HCT116 (cell line): Measurements from ENCODE around the gene CFAP99. TPM values are rescaled to one million over a fixed set of nuclear protein-coding genes. Genes with fewer than 3 reads are reported as not detected.

ENCODE experiments used
- ATAC-seq: fragments of 200-7000 bp; cut with Tn5 transposase; 2 replicates; pipeline ENCODE4 v1.9.1; 2020; ENCODE audit warnings: mild to moderate bottlenecking, moderate library complexity
- BruUV-seq: library from RNA; stranded (reverse); fragments of 400-500 nt; replicated peaks from 2 replicates; lab custom pipeline; 2021; lab: Mats Ljungman, UMichigan
- CTCF ChIA-PET: fragments of 300-600 bp; sonication (Branson Sonifier 250); formaldehyde crosslinking; loops from one replicate; lab custom pipeline; 2021; ENCODE audit warnings: antibody characterized with exemption; lab: Charles Lee
- POLR2A ChIA-PET: fragments of 300-600, 350-600 bp; sonication (Branson Sonifier 250); formaldehyde crosslinking; loops from one replicate; lab custom pipeline; 2021; ENCODE audit warnings: antibody characterized with exemption; lab: Charles Lee
- RAD21 ChIA-PET, 2 experiments: fragments of 300-600 bp; sonication (Branson Sonifier 250); formaldehyde crosslinking; loops; one replicate each; lab custom pipeline; 2023; ENCODE audit warnings: low total read pairs in 2 of 2; ENCODE audit not compliant: uncharacterized antibody in 2 of 2, unreplicated experiment in 2 of 2, low non-redundant PET in 1 of 2; lab: Charles Lee
- DNase-seq: peaks from one replicate; pipeline ENCODE4 v3.0.0-alpha.2; 2010; ENCODE audit warnings: low read depth, low spot score
- H2AFZ ChIP-seq: fragments of 200-600 bp; shearing (Covaris generic), sonication (generic); 2 replicates; pipeline ENCODE4 v1.6.1; 2017; ENCODE audit warnings: low read depth, mixed run types, mixed read lengths, antibody characterized with exemption, low read length; ENCODE audit not compliant: poor library complexity, severe bottlenecking
- H3K27ac ChIP-seq: 2 replicates; pipeline ENCODE4 v1.5.1; 2012; ENCODE audit warnings: low read depth, low read length
- H3K27me3 ChIP-seq: fragments of 200-600 bp; sonication (generic); 2 replicates; pipeline ENCODE4 v1.6.1; 2016; ENCODE audit warnings: mixed run types, low read length, mixed read lengths; ENCODE audit not compliant: insufficient read depth
- H3K36me3 ChIP-seq, 2 experiments: fragments of 200-500 bp in 1 of 2; fragments of 200-600 bp in 1 of 2; sonication (Bioruptor generic) in 1 of 2; sonication (generic) in 1 of 2; 2 replicates each; pipeline versions ENCODE4 v1.5.1 to v1.6.1; 2014 to 2016; ENCODE audit warnings: low read length in 2 of 2, inconsistent platforms in 1 of 2, mixed read lengths in 1 of 2, mixed run types in 1 of 2; ENCODE audit not compliant: insufficient read depth in 2 of 2, control insufficient read depth in 1 of 2
- H3K4me1 ChIP-seq, 2 experiments: fragments of 200-600 bp in 1 of 2; sonication (generic) in 1 of 2; 2 replicates each; pipeline versions ENCODE4 v1.5.1 to v1.6.1; 2012 to 2017; ENCODE audit warnings: low read length in 2 of 2, inconsistent platforms in 1 of 2, mild to moderate bottlenecking in 1 of 2, mixed read lengths in 1 of 2, mixed run types in 1 of 2, moderate library complexity in 1 of 2; ENCODE audit not compliant: insufficient read depth in 2 of 2, control insufficient read depth in 1 of 2
- H3K4me2 ChIP-seq: fragments of 200-600 bp; sonication (generic); 2 replicates; pipeline ENCODE4 v1.6.1; 2017; ENCODE audit warnings: mixed run types, low read length, mixed read lengths
- H3K4me3 ChIP-seq, 2 experiments: fragments of 200-600 bp in 1 of 2; sonication (generic) in 1 of 2; replicated peaks in 1 of 2; 2 replicates each; pipeline ENCODE4 v1.5.1; 2011 to 2016; ENCODE audit warnings: low read length in 2 of 2, control low read depth in 1 of 2, low read depth in 1 of 2, mild to moderate bottlenecking in 1 of 2, mixed read lengths in 1 of 2, mixed run types in 1 of 2
- H3K79me2 ChIP-seq: fragments of 200-600 bp; sonication (generic); 2 replicates; pipeline ENCODE4 v1.6.1; 2017; ENCODE audit warnings: mild to moderate bottlenecking, mixed run types, low read length, moderate library complexity, mixed read lengths; ENCODE audit not compliant: insufficient read depth
- H3K9ac ChIP-seq: fragments of 200-600 bp; sonication (generic); 2 replicates; pipeline ENCODE4 v1.6.1; 2016; ENCODE audit warnings: low read length, mixed read lengths
- H3K9me2 ChIP-seq: fragments of 200-600 bp; sonication (generic), shearing (Covaris generic); 2 replicates; pipeline ENCODE4 v1.6.1; 2017; ENCODE audit warnings: mixed run types, mild to moderate bottlenecking, moderate library complexity; ENCODE audit not compliant: insufficient read depth
- H3K9me3 ChIP-seq, 2 experiments: fragments of 200-500 bp in 1 of 2; fragments of 200-600 bp in 1 of 2; sonication (Bioruptor generic) in 1 of 2; sonication (generic) in 1 of 2; 2 replicates each; pipeline ENCODE4 v1.6.1; 2014 to 2017; ENCODE audit warnings: low read length in 2 of 2, mixed read lengths in 2 of 2, inconsistent platforms in 1 of 2, low read depth in 1 of 2, mild to moderate bottlenecking in 1 of 2, mixed run types in 1 of 2, moderate library complexity in 1 of 2; ENCODE audit not compliant: control insufficient read depth in 1 of 2, insufficient read depth in 1 of 2
- H4K20me1 ChIP-seq: fragments of 200-600 bp; sonication (generic), shearing (Covaris generic); 2 replicates; pipeline ENCODE4 v1.6.1; 2017; ENCODE audit warnings: mixed run types, mild to moderate bottlenecking, moderate library complexity; ENCODE audit not compliant: insufficient read depth
- CEBPB ChIP-seq: IDR thresholded peaks from 2 replicates; pipeline ENCODE4 v1.6.1; 2012; ENCODE audit warnings: low read depth
- CTCF ChIP-seq, 3 experiments: fragments of 200-600 bp in 1 of 3; sonication (generic) in 1 of 3; IDR thresholded peaks in 2 of 3; conservative IDR thresholded peaks in 1 of 3; 2 replicates each; pipeline ENCODE4 v1.5.1; 2012 to 2017; ENCODE audit warnings: low read depth in 2 of 3, low read length in 2 of 3, antibody characterized with exemption in 1 of 3, borderline replicate concordance in 1 of 3, control low read depth in 1 of 3, mild to moderate bottlenecking in 1 of 3, mixed read lengths in 1 of 3, mixed run types in 1 of 3, moderate library complexity in 1 of 3; ENCODE audit not compliant: insufficient read depth in 1 of 3
- ELF1 ChIP-seq: IDR thresholded peaks from 2 replicates; pipeline ENCODE4 v1.6.1; 2012; ENCODE audit warnings: low read depth, borderline replicate concordance
- EZH2 ChIP-seq: fragments of 200-600 bp; sonication (generic); IDR thresholded peaks from 2 replicates; pipeline ENCODE4 v1.6.1; 2017; ENCODE audit warnings: antibody characterized with exemption, mixed run types
- EZH2phosphoT487 ChIP-seq: fragments of 200-600 bp; IDR thresholded peaks from 2 replicates; pipeline ENCODE4 v1.6.1; 2018; ENCODE audit warnings: antibody characterized with exemption, borderline replicate concordance
- FOSL1 ChIP-seq: IDR thresholded peaks from 2 replicates; pipeline ENCODE4 v1.6.1; 2012; ENCODE audit warnings: low read depth
- JUND ChIP-seq: IDR thresholded peaks from 2 replicates; pipeline ENCODE4 v1.6.1; 2012
- MAX ChIP-seq: IDR thresholded peaks from 2 replicates; pipeline ENCODE4 v1.6.1; 2012
- POLR2A ChIP-seq: IDR thresholded peaks from 2 replicates; pipeline ENCODE4 v1.7.0; 2011; ENCODE audit warnings: borderline replicate concordance; ENCODE audit not compliant: insufficient read depth, insufficient read length; ENCODE audit errors: extremely low read depth
- POLR2AphosphoS5 ChIP-seq: IDR thresholded peaks from 2 replicates; pipeline ENCODE4 v1.6.1; 2011; ENCODE audit warnings: mild to moderate bottlenecking, low read depth, low read length, moderate library complexity
- REST ChIP-seq: IDR thresholded peaks from 2 replicates; pipeline ENCODE4 v1.6.1; 2012; ENCODE audit warnings: low read depth
- SRF ChIP-seq: IDR thresholded peaks from 2 replicates; pipeline ENCODE4 v1.6.1; 2012; ENCODE audit warnings: low read depth
- YY1 ChIP-seq: IDR thresholded peaks from 2 replicates; pipeline ENCODE4 v1.6.1; 2011; ENCODE audit warnings: low read length, low read depth, moderate library complexity, mild to moderate bottlenecking; ENCODE audit not compliant: insufficient replicate concordance; ENCODE audit errors: extremely low read depth
- ZBTB33 ChIP-seq: IDR thresholded peaks from 2 replicates; pipeline ENCODE4 v1.6.1; 2011; ENCODE audit warnings: mild to moderate bottlenecking, low read length, moderate library complexity; ENCODE audit not compliant: insufficient replicate concordance; ENCODE audit errors: extremely low read depth
- ZFX ChIP-seq: fragments of 450-650 bp; IDR thresholded peaks from 2 replicates; pipeline ENCODE4 v1.6.1; 2017
- ZNF274 ChIP-seq: fragments of 200-500 bp; sonication (Bioruptor generic); IDR thresholded peaks from 2 replicates; pipeline ENCODE4 v1.6.1; 2014; ENCODE audit warnings: mild to moderate bottlenecking, low read depth, low read length, inconsistent platforms
- intact Hi-C: fragments of 100-400 bp; cut with micrococcal nuclease; formaldehyde crosslinking; loops from 2 replicates; pipeline ENCODE4 v1.10.0; 2022
- total RNA-seq: library from RNA; stranded (reverse); gene quantifications from one replicate; pipeline ENCODE4 v1.2.1, GENCODE V29; 2021; ENCODE audit not compliant: unreplicated experiment

The CFAP99 gene
- total RNA-seq, 1 experiment from 2014 or later, result 0.42 TPM

- ChIA-PET CTCF (no interaction called here), RAD21 (no interaction called here), POLR2A (no interaction called here)
- Histone ChIP-seq H3K4me1 (no peaks in the 10 kb centered on the region), H3K4me2 (no peak overlapping the region), H3K9me3 (no peaks in the 10 kb centered on the region), H3K4me3 (no peak overlapping the region), H3K27ac (no peak overlapping the region), H3K79me2 (0 out of 2 replicates have a peak, but pooled peaks cover 2% of the 10 kb centered on the region), H2AFZ (no peak overlapping the region), H3K9ac (no peak overlapping the region)
- no peak for ATAC-seq
- intact Hi-C loops, result no loop called here
- TF ChIP-seq FOSL1 (no peak), REST (no peak), POLR2AphosphoS5 (no peak), EZH2phosphoT487 (no peak), SRF (no peak), EZH2 (no peak), YY1 (no peak), ZFX (no peak), MAX (no peak), ZNF274 (no peak), CEBPB (no peak), ELF1 (no peak), POLR2A (no peak), ZBTB33 (no peak), CTCF (IDR thresholded peaks at IDR 0.05 in 2 of 3, conservative IDR thresholded peaks at IDR 0.05 in 1 of 3; ENCODE audit: borderline replicate concordance in 1 of 3, insufficient read depth in 1 of 3, low read depth in 2 of 3, low read length in 2 of 3) (no peak), JUND (no peak)
- TF ChIP-seq, all 23 proteins: peak for 0
- H3K27me3 ChIP-seq, result no peaks in the 10 kb centered on the region
- H3K9me2 ChIP-seq, result no peaks in the 10 kb centered on the region
- no TSS peak for BruUV-seq
- no peaks in the 10 kb centered on the region for H4K20me1 ChIP-seq
- DNase-seq, result no peak
- H3K36me3 ChIP-seq, result no peaks in the 10 kb centered on the region
Observed at GRCh38 chr4:2389691-2390090, 29.1 kb upstream of the CFAP99 start.
